Left hindlimb (tissue), 1 donor: Measurements from ENCODE around the gene LRRC8D.
"Not testable (repeated sequence)": the region's sequence is repeated elsewhere in the genome, so short reads cannot be mapped to it uniquely, and the experiment has no call there.

Experiments
- DNase-seq: peaks from one replicate; pipeline ENCODE4 v3.0.0-alpha.2; 2018

Gene LRRC8D

GRCh38 chr1:89918794-89919155 is 97.9 kb downstream of the LRRC8D start:
- DNase-seq: no peak

- no peak for DNase-seq
These were observed 98.3 kb downstream of the LRRC8D start for GRCh38 chr1:89919174-89919573.

- no peak for DNase-seq
These were observed 102.1 kb downstream of the LRRC8D start for GRCh38 chr1:89922911-89923310.

- no peak for DNase-seq
These were observed 102.7 kb downstream of the LRRC8D start for GRCh38 chr1:89923517-89923916.

GRCh38 chr1:89924075-89924474 is 103.2 kb downstream of the LRRC8D start:
- DNase-seq: not testable (repeated sequence)

GRCh38 chr1:89927049-89927448 is 106.2 kb downstream of the LRRC8D start:
- no peak for DNase-seq

- no peak for DNase-seq
These were observed 106.6 kb downstream of the LRRC8D start for GRCh38 chr1:89927478-89927877.

- no peak for DNase-seq
These were observed 107.7 kb downstream of the LRRC8D start for GRCh38 chr1:89928506-89928905.

GRCh38 chr1:89929467-89930063 is 108.7 kb downstream of the LRRC8D start:
- no peak for DNase-seq

GRCh38 chr1:89930579-89930978 is 109.7 kb downstream of the LRRC8D start:
- DNase-seq: no peak

GRCh38 chr1:89931964-89932363 is 111.1 kb downstream of the LRRC8D start:
- DNase-seq: no peak

GRCh38 chr1:89932598-89933364 is 111.9 kb downstream of the LRRC8D start:
- DNase-seq: no peak

- no peak for DNase-seq
These were observed 113.6 kb downstream of the LRRC8D start for GRCh38 chr1:89934461-89934860.

GRCh38 chr1:89935235-89935634 is 114.4 kb downstream of the LRRC8D start:
- DNase-seq: no peak

- DNase-seq: no peak
These were observed 115.9 kb downstream of the LRRC8D start for GRCh38 chr1:89936694-89937093.

- DNase-seq: no peak
These were observed 117.6 kb downstream of the LRRC8D start for GRCh38 chr1:89938171-89939055.

GRCh38 chr1:89939059-89939570 is 118.3 kb downstream of the LRRC8D start:
- DNase-seq: no peak

- no peak for DNase-seq
These were observed 119.0 kb downstream of the LRRC8D start for GRCh38 chr1:89939693-89940438.

GRCh38 chr1:89941110-89941766 is 120.4 kb downstream of the LRRC8D start:
- no peak for DNase-seq

GRCh38 chr1:89942014-89942413 is 121.2 kb downstream of the LRRC8D start:
- no peak for DNase-seq

- no peak for DNase-seq
These were observed 122.2 kb downstream of the LRRC8D start for GRCh38 chr1:89942825-89943658.
